Activated T-helper 1 cell treated with Interleukin-2 at 50 U/mL for 16 hours (primary cell): Measurements from ENCODE around the gene TGFA.

Experiments
- DNase-seq: peaks from one replicate; pipeline ENCODE4 v3.0.0-alpha.2; 2020; ENCODE audit warnings: low read depth

The TGFA gene

GRCh38 chr2:70523996-70524965 is 29.3 kb downstream of the TGFA start:
- DNase-seq, result no peak

- DNase-seq, result no peak
Observed at GRCh38 chr2:70523672-70523995, 30.0 kb downstream of the TGFA start.

- DNase-seq, result no peak
Observed at GRCh38 chr2:70522627-70523026, 31.0 kb downstream of the TGFA start.

GRCh38 chr2:70520825-70521224 is 32.8 kb downstream of the TGFA start:
- DNase-seq, result no peak

- no peak for DNase-seq
Observed at GRCh38 chr2:70519453-70519852, 34.2 kb downstream of the TGFA start.

- DNase-seq, result no peak
Observed at GRCh38 chr2:70518557-70518956, 35.1 kb downstream of the TGFA start.

GRCh38 chr2:70517804-70518203 is 35.8 kb downstream of the TGFA start:
- DNase-seq, result no peak

GRCh38 chr2:70516596-70516995 is 37.0 kb downstream of the TGFA start:
- DNase-seq, result no peak

GRCh38 chr2:70515938-70516337 is 37.7 kb downstream of the TGFA start:
- no peak for DNase-seq

- DNase-seq, result no peak
Observed at GRCh38 chr2:70514612-70515055, 39.0 kb downstream of the TGFA start.

- DNase-seq, result no peak
Observed at GRCh38 chr2:70513738-70514137, 39.9 kb downstream of the TGFA start.

GRCh38 chr2:70511971-70512729 is 41.5 kb downstream of the TGFA start:
- no peak for DNase-seq

- DNase-seq, result no peak
Observed at GRCh38 chr2:70510313-70510712, 43.3 kb downstream of the TGFA start.

GRCh38 chr2:70509565-70509964 is 44.1 kb downstream of the TGFA start:
- DNase-seq, result no peak

GRCh38 chr2:70508711-70509462 is 44.7 kb downstream of the TGFA start:
- DNase-seq, result no peak

GRCh38 chr2:70505613-70506391 is 47.8 kb downstream of the TGFA start:
- no peak for DNase-seq

- no peak for DNase-seq
Observed at GRCh38 chr2:70504750-70505149, 48.9 kb downstream of the TGFA start.

GRCh38 chr2:70503896-70504295 is 49.7 kb downstream of the TGFA start:
- no peak for DNase-seq

GRCh38 chr2:70501728-70502127 is 51.9 kb downstream of the TGFA start:
- DNase-seq, result no peak

GRCh38 chr2:70501215-70501614 is 52.4 kb downstream of the TGFA start:
- DNase-seq, result no peak

- DNase-seq, result no peak
Observed at GRCh38 chr2:70499253-70499652, 54.4 kb downstream of the TGFA start.

GRCh38 chr2:70498528-70498927 is 55.1 kb downstream of the TGFA start:
- no peak for DNase-seq
